Stomach (tissue), 4 donors: ENCODE measurements around the gene ZNF827.

Experiments used
- POLR2AphosphoS5 ChIP-seq, 3 donors: sonication (generic); formaldehyde crosslinking; IDR thresholded peaks; one replicate each; pipeline ENCODE4 v1.6.1; 2016; ENCODE audit warnings: antibody characterized with exemption in 3 of 3
- TF ChIP-seq, protein P1 (sequence below), 7 experiments: fragments of 450-650 bp in 4 of 7; fragments of 200-600 bp in 3 of 7; sonication (generic) in 3 of 7; IDR thresholded peaks; one replicate each; pipeline ENCODE4 v1.5.1; 2016 to 2019; ENCODE audit warnings: antibody characterized with exemption in 7 of 7, control low read depth in 2 of 7, mild to moderate bottlenecking in 1 of 7

DNA sequence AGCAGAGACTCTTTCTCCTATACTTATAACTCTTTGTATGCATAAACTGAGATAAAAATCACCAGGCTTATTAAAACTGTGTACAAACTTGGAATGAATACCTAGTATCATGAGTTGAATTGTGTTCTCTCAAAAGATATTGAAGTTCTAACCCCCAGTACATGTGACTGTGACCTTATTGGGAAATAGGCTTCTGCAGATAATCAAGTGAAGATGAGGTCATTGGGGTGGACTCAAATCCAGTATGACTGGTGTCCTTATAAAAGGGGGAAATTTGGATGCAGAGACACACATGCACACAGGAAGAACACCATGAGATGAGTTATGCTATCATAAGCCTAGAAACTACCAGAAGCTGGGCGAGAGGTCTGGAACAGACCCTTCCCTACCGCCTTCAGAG lies 26.2 kb downstream of the ZNF827 start:
- TF ChIP-seq, protein P1, sequence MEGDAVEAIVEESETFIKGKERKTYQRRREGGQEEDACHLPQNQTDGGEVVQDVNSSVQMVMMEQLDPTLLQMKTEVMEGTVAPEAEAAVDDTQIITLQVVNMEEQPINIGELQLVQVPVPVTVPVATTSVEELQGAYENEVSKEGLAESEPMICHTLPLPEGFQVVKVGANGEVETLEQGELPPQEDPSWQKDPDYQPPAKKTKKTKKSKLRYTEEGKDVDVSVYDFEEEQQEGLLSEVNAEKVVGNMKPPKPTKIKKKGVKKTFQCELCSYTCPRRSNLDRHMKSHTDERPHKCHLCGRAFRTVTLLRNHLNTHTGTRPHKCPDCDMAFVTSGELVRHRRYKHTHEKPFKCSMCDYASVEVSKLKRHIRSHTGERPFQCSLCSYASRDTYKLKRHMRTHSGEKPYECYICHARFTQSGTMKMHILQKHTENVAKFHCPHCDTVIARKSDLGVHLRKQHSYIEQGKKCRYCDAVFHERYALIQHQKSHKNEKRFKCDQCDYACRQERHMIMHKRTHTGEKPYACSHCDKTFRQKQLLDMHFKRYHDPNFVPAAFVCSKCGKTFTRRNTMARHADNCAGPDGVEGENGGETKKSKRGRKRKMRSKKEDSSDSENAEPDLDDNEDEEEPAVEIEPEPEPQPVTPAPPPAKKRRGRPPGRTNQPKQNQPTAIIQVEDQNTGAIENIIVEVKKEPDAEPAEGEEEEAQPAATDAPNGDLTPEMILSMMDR (IDR thresholded peaks at IDR 0.05), result no peak
- TF ChIP-seq POLR2AphosphoS5 (IDR thresholded peaks at IDR 0.05), result no peak
